Osteoblast (primary cell): ENCODE data around the gene RAD51B. TPM values are rescaled to one million over a fixed set of nuclear protein-coding genes. Genes with fewer than 3 reads are reported as not detected.
A peak's percentile ranks its signal among the peaks of the same experiment; 100 is the strongest.

Source experiments
- DNase-seq: peaks from one replicate; pipeline ENCODE4 v3.0.0; 2011; ENCODE audit warnings: low spot score, mixed read lengths; ENCODE audit not compliant: insufficient read length; ENCODE audit errors: missing footprints
- H2AFZ ChIP-seq: 2 replicates; pipeline ENCODE4 v1.6.0; 2011; ENCODE audit warnings: mild to moderate bottlenecking, low read length
- H3K27ac ChIP-seq: 2 replicates; pipeline ENCODE4 v1.5.1; 2011; ENCODE audit warnings: mild to moderate bottlenecking, low read depth, low read length, moderate library complexity
- H3K27me3 ChIP-seq: 2 replicates; pipeline ENCODE4 v1.6.0; 2012; ENCODE audit warnings: mild to moderate bottlenecking, control low read depth, inconsistent platforms, low read length, moderate library complexity; ENCODE audit not compliant: insufficient read depth
- H3K36me3 ChIP-seq: 2 replicates; pipeline ENCODE4 v1.5.1; 2011; ENCODE audit warnings: mild to moderate bottlenecking, low read length, control low read depth, moderate library complexity; ENCODE audit not compliant: insufficient read depth
- H3K4me1 ChIP-seq: 2 replicates; pipeline ENCODE4 v1.5.1; 2011; ENCODE audit warnings: mild to moderate bottlenecking, low read length, control low read depth, moderate library complexity; ENCODE audit not compliant: insufficient read depth
- H3K4me2 ChIP-seq: 2 replicates; pipeline ENCODE4 v1.6.0; 2011; ENCODE audit warnings: mild to moderate bottlenecking, low read length; ENCODE audit not compliant: insufficient read depth
- H3K4me3 ChIP-seq: fragments of 200-600 bp; sonication (generic); 3 replicates; pipeline ENCODE4 v1.5.1; 2012; ENCODE audit warnings: mild to moderate bottlenecking, low read length, inconsistent platforms; ENCODE audit not compliant: insufficient read depth
- H3K79me2 ChIP-seq: 2 replicates; pipeline ENCODE4 v1.6.0; 2012; ENCODE audit warnings: mild to moderate bottlenecking, low read length, control low read depth, inconsistent platforms; ENCODE audit not compliant: insufficient read depth
- H3K9me3 ChIP-seq: 2 replicates; pipeline ENCODE4 v1.5.1; 2011; ENCODE audit warnings: low read depth, low read length, control low read depth
- H4K20me1 ChIP-seq: 2 replicates; pipeline ENCODE4 v1.6.0; 2012; ENCODE audit warnings: mild to moderate bottlenecking, low read length, control low read depth; ENCODE audit not compliant: insufficient read depth
- total RNA-seq: library from RNA; depleted of rRNA; stranded (reverse); fragments of >200 nt; gene quantifications from 2 replicates; pipeline ENCODE4 v1.2.3, GENCODE V29; 2012
- TF ChIP-seq, protein P1 (sequence below): IDR thresholded peaks from 2 replicates; pipeline ENCODE4 v1.5.1; 2011; ENCODE audit warnings: mild to moderate bottlenecking, low read depth, low read length, moderate library complexity; ENCODE audit errors: extremely low read depth

The RAD51B gene
- total RNA-seq, 1 donor, result 13.8 TPM

DNA sequence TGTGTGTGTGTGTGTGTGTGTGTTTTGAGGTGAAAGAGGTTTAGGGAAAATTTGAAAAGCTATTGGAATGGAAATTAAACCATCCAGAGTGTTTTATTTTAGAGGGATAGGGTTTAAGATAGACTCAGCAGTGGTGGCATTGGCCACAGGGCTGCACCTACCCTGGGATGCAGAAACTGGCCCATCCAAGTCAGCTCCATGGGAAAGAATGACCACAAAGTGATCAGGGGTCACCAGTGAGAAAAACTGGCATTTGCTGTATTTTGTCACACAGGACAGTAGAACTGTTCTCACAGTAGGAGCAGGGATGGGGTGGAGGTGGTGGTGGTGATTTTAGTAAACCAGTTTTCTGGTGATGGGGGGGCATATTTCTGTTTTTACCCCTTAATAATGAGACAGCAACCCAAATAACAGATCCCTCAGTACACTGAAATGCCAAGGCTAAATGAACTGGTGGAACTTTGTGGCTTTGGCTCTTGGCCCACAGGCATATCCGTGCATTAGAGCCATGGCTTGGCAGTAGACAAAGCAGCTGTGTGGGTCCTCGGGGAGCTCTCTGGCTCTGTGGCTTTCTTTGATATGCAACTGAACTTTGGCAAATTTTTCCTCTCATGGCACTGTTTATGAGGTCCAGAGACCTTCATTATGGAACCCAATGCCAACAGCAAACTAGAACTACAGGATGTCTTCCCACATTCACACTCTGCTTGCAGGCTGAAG, 625.0 kb downstream of the RAD51B start:
- Histone ChIP-seq H3K4me2 (peak overlapping the region; percentile 31), H3K36me3 (no peaks in the 10 kb centered on the region), H3K9me3 (no peaks in the 10 kb centered on the region), H3K4me3 (no peak overlapping the region), H4K20me1 (no peaks in the 10 kb centered on the region), H3K4me1 (peaks cover 30% of the 10 kb centered on the region), H3K27me3 (no peaks in the 10 kb centered on the region), H2AFZ (no peak overlapping the region), H3K79me2 (no peaks in the 10 kb centered on the region), H3K27ac (no peak overlapping the region)
- no peak for DNase-seq
- TF ChIP-seq, protein P1, sequence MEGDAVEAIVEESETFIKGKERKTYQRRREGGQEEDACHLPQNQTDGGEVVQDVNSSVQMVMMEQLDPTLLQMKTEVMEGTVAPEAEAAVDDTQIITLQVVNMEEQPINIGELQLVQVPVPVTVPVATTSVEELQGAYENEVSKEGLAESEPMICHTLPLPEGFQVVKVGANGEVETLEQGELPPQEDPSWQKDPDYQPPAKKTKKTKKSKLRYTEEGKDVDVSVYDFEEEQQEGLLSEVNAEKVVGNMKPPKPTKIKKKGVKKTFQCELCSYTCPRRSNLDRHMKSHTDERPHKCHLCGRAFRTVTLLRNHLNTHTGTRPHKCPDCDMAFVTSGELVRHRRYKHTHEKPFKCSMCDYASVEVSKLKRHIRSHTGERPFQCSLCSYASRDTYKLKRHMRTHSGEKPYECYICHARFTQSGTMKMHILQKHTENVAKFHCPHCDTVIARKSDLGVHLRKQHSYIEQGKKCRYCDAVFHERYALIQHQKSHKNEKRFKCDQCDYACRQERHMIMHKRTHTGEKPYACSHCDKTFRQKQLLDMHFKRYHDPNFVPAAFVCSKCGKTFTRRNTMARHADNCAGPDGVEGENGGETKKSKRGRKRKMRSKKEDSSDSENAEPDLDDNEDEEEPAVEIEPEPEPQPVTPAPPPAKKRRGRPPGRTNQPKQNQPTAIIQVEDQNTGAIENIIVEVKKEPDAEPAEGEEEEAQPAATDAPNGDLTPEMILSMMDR, result no peak

DNA sequence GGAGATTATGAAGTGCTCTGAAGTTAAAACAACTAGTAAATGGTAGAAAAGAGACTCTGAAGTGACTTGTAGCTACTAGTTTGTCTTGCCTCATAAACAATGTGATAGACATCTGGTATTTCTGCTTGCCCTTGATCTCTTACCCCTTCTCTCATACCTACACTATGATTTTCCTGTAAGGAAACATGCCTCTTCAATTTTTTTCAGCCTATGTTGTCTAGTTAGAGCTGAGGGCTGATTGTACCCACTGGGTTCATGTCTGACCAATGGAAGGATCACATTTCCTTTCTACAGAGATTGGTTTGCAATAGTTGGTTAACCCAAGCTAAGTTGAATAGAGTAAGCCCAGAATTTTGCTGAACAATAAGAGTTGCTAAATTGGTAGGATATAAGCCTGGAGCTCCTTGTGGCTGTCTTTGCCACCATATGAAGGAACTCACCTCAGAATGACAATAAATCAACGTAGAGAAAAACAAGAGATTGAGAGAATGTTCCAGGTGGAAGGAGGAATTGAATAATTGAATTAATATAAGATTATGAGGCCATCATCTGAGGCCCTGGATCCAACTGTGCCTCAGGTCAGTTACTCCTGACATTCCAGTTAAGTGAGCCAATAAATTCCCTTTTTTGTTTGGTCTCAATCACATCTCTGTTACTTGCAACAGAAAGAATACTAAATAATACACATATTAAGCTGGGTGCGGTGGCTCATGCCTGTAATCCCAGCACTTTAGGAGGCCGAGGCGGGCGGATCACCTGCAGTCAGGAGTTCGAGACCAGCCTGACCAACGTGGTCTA, 626.9 kb downstream of the RAD51B start:
- no peak for DNase-seq
- Histone ChIP-seq H3K4me2 (no peak overlapping the region), H4K20me1 (no peaks in the 10 kb centered on the region), H3K27ac (no peak overlapping the region), H3K27me3 (no peaks in the 10 kb centered on the region), H2AFZ (no peak overlapping the region), H3K79me2 (no peaks in the 10 kb centered on the region), H3K9me3 (no peaks in the 10 kb centered on the region), H3K36me3 (no peaks in the 10 kb centered on the region), H3K4me3 (no peak overlapping the region), H3K4me1 (peaks cover 28% of the 10 kb centered on the region)
- TF ChIP-seq, protein P1, result no peak

DNA sequence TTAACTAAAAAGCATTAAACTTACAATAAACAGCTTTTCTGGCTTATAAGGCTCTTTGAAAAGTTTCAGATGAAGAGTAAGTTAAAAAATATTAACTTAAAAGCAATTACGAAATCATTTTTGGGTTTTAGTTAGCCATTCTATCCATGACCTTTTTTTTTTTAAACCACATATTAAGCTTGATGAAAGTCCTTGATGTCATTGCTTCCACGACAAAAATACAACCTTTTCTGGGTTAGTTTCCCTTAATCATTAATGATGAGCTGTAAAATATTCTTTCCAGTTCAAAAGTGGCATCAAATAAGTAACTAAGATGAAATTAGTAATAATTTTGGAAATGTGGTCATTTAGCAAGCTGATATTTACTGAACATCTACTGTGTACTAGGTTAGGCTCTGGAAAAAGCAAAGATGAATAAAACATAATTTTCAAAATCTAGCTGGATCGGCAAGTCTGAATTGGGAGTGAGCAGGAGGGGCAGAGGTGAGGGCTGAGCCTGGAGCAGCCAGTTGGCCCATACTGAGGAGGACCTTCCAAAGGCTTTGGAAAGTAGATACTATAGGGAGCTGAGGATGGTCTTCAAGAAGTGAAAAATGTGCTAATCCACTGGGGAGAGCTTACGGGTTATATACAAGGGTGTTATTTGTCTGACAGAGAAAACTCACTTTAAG, 628.1 kb downstream of the RAD51B start:
- Histone ChIP-seq H2AFZ (no peak overlapping the region), H3K4me1 (peaks cover 30% of the 10 kb centered on the region), H3K9me3 (no peaks in the 10 kb centered on the region), H3K27ac (no peak overlapping the region), H3K27me3 (no peaks in the 10 kb centered on the region), H3K4me2 (no peak overlapping the region), H3K79me2 (no peaks in the 10 kb centered on the region), H3K36me3 (no peaks in the 10 kb centered on the region), H4K20me1 (no peaks in the 10 kb centered on the region), H3K4me3 (no peak overlapping the region)
- DNase-seq, result no peak
- TF ChIP-seq, protein P1, result no peak
